ENCODE data around the gene ZNF331. TPM values are rescaled to one million over a fixed set of nuclear protein-coding genes. Genes with fewer than 3 reads are reported as not detected.

ZNF331 gene
- total and polyA plus RNA-seq, 2 of the 8 experiments (the other 6 are each of a cell fraction or from before 2014, with no cell fraction given), result 30.0 to 44.1 TPM

- TF ChIP-seq, protein P1, sequence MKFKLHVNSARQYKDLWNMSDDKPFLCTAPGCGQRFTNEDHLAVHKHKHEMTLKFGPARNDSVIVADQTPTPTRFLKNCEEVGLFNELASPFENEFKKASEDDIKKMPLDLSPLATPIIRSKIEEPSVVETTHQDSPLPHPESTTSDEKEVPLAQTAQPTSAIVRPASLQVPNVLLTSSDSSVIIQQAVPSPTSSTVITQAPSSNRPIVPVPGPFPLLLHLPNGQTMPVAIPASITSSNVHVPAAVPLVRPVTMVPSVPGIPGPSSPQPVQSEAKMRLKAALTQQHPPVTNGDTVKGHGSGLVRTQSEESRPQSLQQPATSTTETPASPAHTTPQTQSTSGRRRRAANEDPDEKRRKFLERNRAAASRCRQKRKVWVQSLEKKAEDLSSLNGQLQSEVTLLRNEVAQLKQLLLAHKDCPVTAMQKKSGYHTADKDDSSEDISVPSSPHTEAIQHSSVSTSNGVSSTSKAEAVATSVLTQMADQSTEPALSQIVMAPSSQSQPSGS (IDR thresholded peaks at IDR 0.05; ENCODE audit: low read length), result no peak
- TF ChIP-seq SRF (IDR thresholded peaks at IDR 0.05; ENCODE audit: low read depth, low read length) (no peak), CREB1 (IDR thresholded peaks at IDR 0.05) (peak; percentile 77; the same call in 1 of the 2 replicates), TAF1 (IDR thresholded peaks at IDR 0.05; ENCODE audit: low read depth, low read length) (peak; percentile 42; the same call in 1 of the 2 replicates), NANOG (IDR thresholded peaks at IDR 0.05; ENCODE audit: insufficient read depth, low read depth, low read length, poor library complexity, severe bottlenecking) (no peak), POLR2AphosphoS5 (IDR thresholded peaks at IDR 0.05; ENCODE audit: low read depth, low read length) (0 out of 2 replicates have a peak, but pooled peaks have one; percentile 44), ASH2L (IDR thresholded peaks at IDR 0.05; ENCODE audit: low read length) (no peak), ZNF274 (IDR thresholded peaks at IDR 0.05; ENCODE audit: borderline replicate concordance, extremely low read depth, low read length) (no peak), SIX5 (IDR thresholded peaks at IDR 0.05; ENCODE audit: low read depth, low read length) (peak; percentile 54), SP2 (IDR thresholded peaks at IDR 0.05; ENCODE audit: low read length) (no peak), POU5F1 (IDR thresholded peaks at IDR 0.05; ENCODE audit: low read depth, low read length) (no peak), RBBP5 (IDR thresholded peaks at IDR 0.05; ENCODE audit: borderline replicate concordance, low read depth, low read length) (no peak; the same call in 1 of the 2 replicates), RXRA (IDR thresholded peaks at IDR 0.05; ENCODE audit: insufficient read depth, low read depth, low read length) (no peak), GABPA (IDR thresholded peaks at IDR 0.05; ENCODE audit: borderline replicate concordance, insufficient read depth, low read length) (no peak), YY1 (IDR thresholded peaks at IDR 0.05; ENCODE audit: low read depth, low read length) (no peak), GTF2F1 (IDR thresholded peaks at IDR 0.05; ENCODE audit: borderline replicate concordance, low read depth, low read length) (no peak), CTCF (IDR thresholded peaks at IDR 0.05; ENCODE audit: control extremely low read depth in 1 of 3, insufficient read depth in 1 of 3, low read depth in 1 of 3, low read length in 3 of 3) (peak in 2 of 3 experiments; percentile 2 to 25; a peak in 2 of 4 replicates)
- TF ChIP-seq, protein P2, sequence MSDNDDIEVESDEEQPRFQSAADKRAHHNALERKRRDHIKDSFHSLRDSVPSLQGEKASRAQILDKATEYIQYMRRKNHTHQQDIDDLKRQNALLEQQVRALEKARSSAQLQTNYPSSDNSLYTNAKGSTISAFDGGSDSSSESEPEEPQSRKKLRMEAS (IDR thresholded peaks at IDR 0.05), result peak; percentile 87
These were observed at the start of gene ZNF331 (continued) for GRCh38 chr19:53537521-53538377.

Measured in H1 (cell line).